GM13977 (cell line): ENCODE results near the gene TM9SF2.
A peak's percentile ranks its signal among the peaks of the same experiment; 100 is the strongest.

Experiments used
- DNase-seq: peaks from one replicate; pipeline ENCODE4 v3.0.0; 2012; ENCODE audit warnings: low spot score
- CTCF ChIP-seq: IDR thresholded peaks from 2 replicates; pipeline ENCODE4 v1.5.1; 2012; ENCODE audit warnings: mild to moderate bottlenecking, control low read depth; ENCODE audit not compliant: insufficient read depth; ENCODE audit errors: extremely low read depth, missing control alignments
- in situ Hi-C: fragments of 300-500 bp; cut with MboI; formaldehyde crosslinking; loops from one replicate; pipeline ENCODE4 v1.12.0; 2022; ENCODE audit warnings: low sequenced_read_pairs, low pct_unique_long_range_greater_than_20kb, mixed read lengths, inconsistent platforms; ENCODE audit not compliant: unreplicated experiment

The TM9SF2 gene

GRCh38 chr13:99495466-99496183, 5.6 kb upstream of the TM9SF2 start:
- in situ Hi-C loops, result no loop called here
- DNase-seq, result no peak
- TF ChIP-seq CTCF, result no peak

GRCh38 chr13:99496184-99497142, 4.8 kb upstream of the TM9SF2 start:
- TF ChIP-seq CTCF, result no peak

GRCh38 chr13:99498171-99499161, 2.8 kb upstream of the TM9SF2 start:
- peak; percentile 95 for DNase-seq
- in situ Hi-C loops, result no loop called here
- no peak for TF ChIP-seq CTCF

More at GRCh38 chr13:99496184-99497142, 4.8 kb upstream of the TM9SF2 start:
- in situ Hi-C loops, result no loop called here
- DNase-seq, result no peak

- in situ Hi-C loops, result no loop called here
- no peak for DNase-seq
- TF ChIP-seq CTCF, result no peak
Measured at GRCh38 chr13:99500839-99501183, 461 bp upstream of the TM9SF2 start.

- TF ChIP-seq CTCF, result no peak
- DNase-seq, result no peak
- in situ Hi-C loops, result no loop called here
Measured at GRCh38 chr13:99501848-99502301, 603 bp downstream of the TM9SF2 start.

GRCh38 chr13:99505814-99506269, 4.6 kb downstream of the TM9SF2 start:
- in situ Hi-C loops, result no loop called here
- DNase-seq, result no peak

More at GRCh38 chr13:99505814-99506269, 4.6 kb downstream of the TM9SF2 start:
- TF ChIP-seq CTCF, result peak; percentile 24
